Mucosa of descending colon (tissue), 3 donors: Measurements from ENCODE around the gene NCAPG2. TPM values are rescaled to one million over a fixed set of nuclear protein-coding genes. Genes with fewer than 3 reads are reported as not detected.

Experiments used
- ATAC-seq: fragments of 200-7000 bp; cut with Tn5 transposase; one replicate; pipeline ENCODE4 v1.9.1; 2020; ENCODE audit warnings: mild to moderate bottlenecking, moderate library complexity
- DNase-seq, 3 donors: peaks; one replicate each; pipeline ENCODE4 v3.0.0-alpha.2; 2020
- H3K36me3 ChIP-seq: fragments of 200-600 bp; one replicate; pipeline ENCODE4 v1.8.0; 2021; ENCODE audit warnings: low read depth, mild to moderate bottlenecking
- H3K4me1 ChIP-seq: fragments of 200-600 bp; one replicate; pipeline ENCODE4 v1.8.0; 2021; ENCODE audit warnings: low read depth, mild to moderate bottlenecking
- H3K4me3 ChIP-seq: fragments of 200-600 bp; one replicate; pipeline ENCODE4 v1.8.0; 2021; ENCODE audit warnings: mild to moderate bottlenecking
- H3K9me3 ChIP-seq: fragments of 200-600 bp; one replicate; pipeline ENCODE4 v1.8.0; 2021; ENCODE audit warnings: mild to moderate bottlenecking
- CTCF ChIP-seq: fragments of 200-600 bp; IDR thresholded peaks from one replicate; pipeline ENCODE4 v1.8.0; 2022; ENCODE audit warnings: antibody characterized with exemption, mild to moderate bottlenecking
- intact Hi-C, 2 donors: fragments of 100-400 bp; cut with DNase I in 1 of 2; cut with micrococcal nuclease in 1 of 2; formaldehyde crosslinking; loops; one replicate each; pipeline versions ENCODE4 v1.11.0 to v1.11.1; 2022; cut with DNase I, micrococcal nuclease
- long read RNA-seq, 2 donors: library from polyadenylated mRNA; unstranded; transcript quantifications; one replicate each; pipeline ENCODE4 v2.0.0, GENCODE V29; 2019 to 2021
- total RNA-seq, 3 donors: library from RNA; stranded (reverse); fragmentation: NEBNext Ultra II Directional in 2 of 3; extraction: Animal tissue kit (Norgen Biotek cat#: 25700) in 2 of 3; gene quantifications; one replicate each; pipeline versions ENCODE4 v1.2.1 to v1.2.4, GENCODE V29; 2021 to 2023
- donor health status: DM: no; HTN: no; CAD: no; lungs with moderate emphysema.
- donor health status: DM: no; HTN: no; CAD: no.
- donor health status: DM: no; HTN: yes; CAD: no.

Gene NCAPG2
- 10 to 100 TPM in 1 of 3 donors, 1 to 10 TPM in 2; 8.1 to 25.0 (median 8.9) TPM for total RNA-seq
- long read RNA-seq, donor 1 = 0 reads
- long read RNA-seq, donor 2, partial matches to known transcripts = 1 of 3 reads
- long read RNA-seq, donor 2, other reads (novel, unspliced or antisense) = 2 of 3 reads

- peak; percentile 44 for TF ChIP-seq CTCF
- Histone ChIP-seq H3K4me1 (peaks cover 5% of the 10 kb centered on the region), H3K9me3 (no peaks in the 10 kb centered on the region), H3K4me3 (peak within 1 kb of the TSS; percentile 45), H3K36me3 (no peaks in the 10 kb centered on the region)
- intact Hi-C loops = no loop called here
- DNase-seq = peak; percentile 99
- ATAC-seq = peak; percentile 99
Observed at GRCh38 chr7:158704524-158705233, at the start of gene NCAPG2. Gene NCAPG2, minus strand, starts transcription at chr7:158704804. Its CDS starts 2,905 bp downstream, at chr7:158701899.

DNA sequence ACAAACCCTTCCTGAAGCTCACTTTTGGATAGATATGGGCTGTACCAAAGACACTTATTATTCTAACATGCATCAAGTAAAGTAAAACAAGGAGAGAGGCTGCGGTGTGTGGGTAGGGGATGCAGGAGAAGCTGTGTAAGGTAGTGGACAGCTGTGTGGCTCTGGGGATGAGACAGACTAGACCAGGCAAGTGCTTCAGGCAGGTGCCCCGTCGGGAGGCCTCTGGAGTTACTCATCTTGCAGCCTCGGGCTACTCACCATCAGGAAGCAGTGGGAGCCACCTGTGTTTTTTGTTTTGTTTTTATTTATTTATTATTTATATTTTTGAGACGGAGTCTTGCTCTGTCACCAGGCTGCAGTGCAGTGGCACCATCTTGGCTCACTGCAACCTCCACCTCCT, 49.3 kb upstream of the NCAPG2 start:
- DNase-seq (no peak), ATAC-seq (no peak)
- Histone ChIP-seq H3K4me3 (no peak overlapping the region), H3K36me3 (no peaks in the 10 kb centered on the region), H3K4me1 (no peaks in the 10 kb centered on the region), H3K9me3 (no peaks in the 10 kb centered on the region)
- intact Hi-C loops = no loop called here
- TF ChIP-seq CTCF = no peak

DNA sequence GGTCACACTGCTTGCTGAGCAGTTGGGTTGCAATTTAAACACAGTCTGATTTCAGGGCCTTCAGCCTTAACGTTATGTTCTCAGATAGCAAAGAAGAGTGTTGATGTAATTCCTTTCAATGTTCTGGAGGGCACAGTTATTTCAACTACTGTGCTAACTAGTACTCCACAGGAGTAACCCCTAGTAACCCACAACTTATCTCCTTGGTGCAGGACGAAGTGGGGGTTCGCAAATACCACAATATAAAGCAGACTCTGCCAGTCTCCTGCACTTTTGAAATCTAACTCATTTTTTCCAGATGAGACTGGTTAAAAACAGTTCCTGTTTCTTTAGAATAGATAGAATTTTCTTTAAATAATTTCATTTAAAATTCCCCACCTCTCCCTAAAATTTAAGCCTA, 47.1 kb upstream of the NCAPG2 start:
- DNase-seq = no peak
- no peaks in the 10 kb centered on the region for H3K9me3 ChIP-seq
- no peak for ATAC-seq
- H3K4me1 ChIP-seq = no peaks in the 10 kb centered on the region
- no peaks in the 10 kb centered on the region for H3K36me3 ChIP-seq
- intact Hi-C loops = no loop called here
- H3K4me3 ChIP-seq = no peak overlapping the region
- no peak for TF ChIP-seq CTCF

- H3K36me3 ChIP-seq = no peaks in the 10 kb centered on the region
- ATAC-seq (no peak), DNase-seq (no peak)
- H3K4me1 ChIP-seq = no peaks in the 10 kb centered on the region
- intact Hi-C loops = no loop called here
- H3K4me3 ChIP-seq = no peak overlapping the region
- H3K9me3 ChIP-seq = no peaks in the 10 kb centered on the region
- TF ChIP-seq CTCF = no peak
Observed at GRCh38 chr7:158751199-158751598, 46.6 kb upstream of the NCAPG2 start.

DNA sequence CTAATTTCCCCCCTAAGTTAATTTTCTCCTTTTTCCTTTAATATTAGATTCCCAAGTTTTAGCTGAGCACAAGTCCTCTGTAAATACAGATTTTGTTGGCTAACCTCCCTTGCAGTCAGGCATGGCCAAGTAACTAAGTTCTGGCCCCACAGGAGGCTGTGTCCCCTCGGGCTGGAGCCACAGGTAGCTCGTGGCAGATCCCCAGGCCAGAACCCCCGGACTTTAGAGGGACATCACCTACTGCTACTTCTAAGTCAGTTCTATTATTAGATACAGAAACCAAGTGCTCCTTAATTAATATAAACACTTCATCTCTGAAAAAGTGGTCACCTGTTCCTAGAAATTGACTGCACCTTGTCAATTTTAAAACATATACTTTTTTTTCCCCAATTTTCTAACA, 46.1 kb upstream of the NCAPG2 start:
- intact Hi-C loops = no loop called here
- Histone ChIP-seq H3K9me3 (no peaks in the 10 kb centered on the region), H3K4me3 (no peak overlapping the region), H3K36me3 (no peaks in the 10 kb centered on the region), H3K4me1 (no peaks in the 10 kb centered on the region)
- ATAC-seq (no peak), DNase-seq (no peak)
- TF ChIP-seq CTCF = no peak
